GM21825 (cell line): ENCODE measurements around the gene IP6K3.

Experiments
- ATAC-seq: cut with Tn5 transposase; IDR thresholded peaks from one replicate; pipeline ENCODE4 v1.9.1; 2021; ENCODE audit warnings: mild to moderate bottlenecking, moderate library complexity; ENCODE audit not compliant: unreplicated experiment

IP6K3 gene

GRCh38 chr6:33679761-33680160 lies 66.9 kb downstream of the IP6K3 start:
- ATAC-seq = no peak

- no peak for ATAC-seq
Measured at GRCh38 chr6:33678932-33679490, 67.7 kb downstream of the IP6K3 start.

GRCh38 chr6:33678233-33678931 lies 68.3 kb downstream of the IP6K3 start:
- no peak for ATAC-seq

GRCh38 chr6:33677689-33678088 lies 69.0 kb downstream of the IP6K3 start:
- no peak for ATAC-seq

- ATAC-seq = no peak
Measured at GRCh38 chr6:33677143-33677660, 69.5 kb downstream of the IP6K3 start.

- ATAC-seq = no peak
Measured at GRCh38 chr6:33676416-33677142, 70.1 kb downstream of the IP6K3 start.

- no peak for ATAC-seq
Measured at GRCh38 chr6:33675968-33676367, 70.7 kb downstream of the IP6K3 start.

- no peak for ATAC-seq
Measured at GRCh38 chr6:33673851-33674250, 72.9 kb downstream of the IP6K3 start.

GRCh38 chr6:33672808-33673207 lies 73.9 kb downstream of the IP6K3 start:
- ATAC-seq = no peak

- no peak for ATAC-seq
Measured at GRCh38 chr6:33671744-33672072, 75.0 kb downstream of the IP6K3 start.
